ENCODE measurements around the gene ZNF354C. TPM values are rescaled to one million over a fixed set of nuclear protein-coding genes. Genes with fewer than 3 reads are reported as not detected.

Gene ZNF354C
- polyA plus RNA-seq, 1 donor from 2014 or later, result 6.1 TPM

DNA sequence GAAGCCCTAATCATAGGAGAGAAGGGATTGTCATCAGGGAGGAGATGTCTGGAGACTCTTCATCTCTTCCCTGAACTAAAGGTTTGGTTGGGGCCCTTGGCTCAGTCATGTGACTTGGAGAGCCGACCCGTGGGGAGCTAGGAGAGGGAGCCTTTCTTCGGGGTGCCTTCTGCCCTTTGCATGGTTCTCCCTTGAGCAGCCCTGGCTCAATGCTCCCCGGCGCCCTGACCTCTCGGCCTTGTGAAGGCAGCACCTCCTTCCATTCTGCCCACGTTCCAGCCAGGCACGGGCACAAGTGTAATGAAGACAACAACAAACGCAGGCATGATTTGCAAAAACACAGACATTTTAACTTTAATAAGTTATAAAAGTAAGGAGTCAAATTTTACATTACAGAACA lies 50.4 kb downstream of the ZNF354C start:
- Histone ChIP-seq H3K9ac (ENCODE audit: low read length) (no peak overlapping the region), H3K4me3 (ENCODE audit: low read length) (no peak overlapping the region), H3K36me3 (ENCODE audit: insufficient read depth, low read length) (no peaks in the 10 kb centered on the region), H3K27me3 (ENCODE audit: insufficient read depth, low read depth, low read length) (no peaks in the 10 kb centered on the region), H3K9me3 (ENCODE audit: low read length) (peaks cover 8% of the 10 kb centered on the region), H4K20me1 (ENCODE audit: insufficient read depth) (no peaks in the 10 kb centered on the region), H3K9me2 (ENCODE audit: insufficient read depth, low read length) (no peaks in the 10 kb centered on the region), H3K27ac (ENCODE audit: low read length) (no peak overlapping the region), H2AFZ (ENCODE audit: low read depth, low read length) (no peak overlapping the region), H3K79me2 (replicated peaks; ENCODE audit: insufficient read depth, low read length) (no peaks in the 10 kb centered on the region), H3F3A (ENCODE audit: insufficient read depth, low read length, poor library complexity, severe bottlenecking) (no peaks in the 10 kb centered on the region), H3K4me2 (ENCODE audit: low read length) (no peak overlapping the region)
- TF ChIP-seq, protein P1, sequence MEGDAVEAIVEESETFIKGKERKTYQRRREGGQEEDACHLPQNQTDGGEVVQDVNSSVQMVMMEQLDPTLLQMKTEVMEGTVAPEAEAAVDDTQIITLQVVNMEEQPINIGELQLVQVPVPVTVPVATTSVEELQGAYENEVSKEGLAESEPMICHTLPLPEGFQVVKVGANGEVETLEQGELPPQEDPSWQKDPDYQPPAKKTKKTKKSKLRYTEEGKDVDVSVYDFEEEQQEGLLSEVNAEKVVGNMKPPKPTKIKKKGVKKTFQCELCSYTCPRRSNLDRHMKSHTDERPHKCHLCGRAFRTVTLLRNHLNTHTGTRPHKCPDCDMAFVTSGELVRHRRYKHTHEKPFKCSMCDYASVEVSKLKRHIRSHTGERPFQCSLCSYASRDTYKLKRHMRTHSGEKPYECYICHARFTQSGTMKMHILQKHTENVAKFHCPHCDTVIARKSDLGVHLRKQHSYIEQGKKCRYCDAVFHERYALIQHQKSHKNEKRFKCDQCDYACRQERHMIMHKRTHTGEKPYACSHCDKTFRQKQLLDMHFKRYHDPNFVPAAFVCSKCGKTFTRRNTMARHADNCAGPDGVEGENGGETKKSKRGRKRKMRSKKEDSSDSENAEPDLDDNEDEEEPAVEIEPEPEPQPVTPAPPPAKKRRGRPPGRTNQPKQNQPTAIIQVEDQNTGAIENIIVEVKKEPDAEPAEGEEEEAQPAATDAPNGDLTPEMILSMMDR (IDR thresholded peaks at IDR 0.05; ENCODE audit: poor library complexity, severe bottlenecking), result no peak

DNA sequence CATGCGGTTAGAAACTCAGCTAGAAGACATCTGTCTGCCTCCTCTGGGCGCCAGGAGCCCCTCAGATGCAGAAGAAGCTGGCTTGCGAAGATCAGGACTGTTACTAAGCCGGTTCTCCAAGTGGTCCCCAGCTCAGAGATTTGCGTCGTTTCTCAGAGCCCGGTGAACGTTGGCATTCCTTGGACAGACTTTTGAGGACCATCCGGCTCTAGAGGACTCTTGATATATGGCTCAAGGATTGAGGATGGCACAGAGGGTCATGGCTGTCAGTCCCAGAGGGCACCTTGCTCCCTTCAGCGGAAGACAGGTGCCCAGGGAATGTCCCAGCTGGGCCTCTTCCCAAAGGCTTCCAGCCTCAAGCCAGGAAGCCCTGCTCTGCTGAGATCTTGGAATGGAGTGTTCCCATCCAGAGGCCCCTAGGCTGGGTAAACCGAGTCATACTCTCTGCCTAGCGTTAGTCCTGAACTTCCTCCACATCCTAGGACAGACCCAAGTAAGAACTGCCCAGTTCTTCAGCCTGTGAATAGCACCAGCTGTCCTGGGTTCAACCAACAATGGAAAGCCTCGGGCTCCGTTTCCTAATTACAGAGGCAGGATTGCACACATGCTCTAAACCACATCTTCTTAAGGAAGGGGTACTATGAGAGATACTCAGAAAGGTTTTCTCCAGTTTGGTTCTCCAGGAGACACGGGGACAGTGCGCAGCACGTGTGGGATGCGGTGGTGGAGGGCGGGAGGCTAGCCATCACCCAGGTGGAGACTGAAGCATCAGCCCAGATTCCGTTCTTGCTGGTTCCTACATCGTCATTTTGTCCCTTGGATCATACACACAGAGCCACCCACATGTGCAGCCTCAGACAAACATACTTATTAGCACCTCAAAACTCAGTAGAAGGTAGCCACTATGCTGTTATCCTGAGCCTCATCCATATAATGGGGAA lies 51.4 kb downstream of the ZNF354C start:
- H3K9ac ChIP-seq (ENCODE audit: low read length), result no peak overlapping the region
- H3F3A ChIP-seq (ENCODE audit: insufficient read depth, low read length, poor library complexity, severe bottlenecking), result no peaks in the 10 kb centered on the region
- H3K27me3 ChIP-seq (ENCODE audit: insufficient read depth, low read depth, low read length), result no peaks in the 10 kb centered on the region
- no peaks in the 10 kb centered on the region for H4K20me1 ChIP-seq (ENCODE audit: insufficient read depth)
- no peaks in the 10 kb centered on the region for H3K79me2 ChIP-seq (replicated peaks; ENCODE audit: insufficient read depth, low read length)
- no peak overlapping the region for H2AFZ ChIP-seq (ENCODE audit: low read depth, low read length)
- no peaks in the 10 kb centered on the region for H3K9me2 ChIP-seq (ENCODE audit: insufficient read depth, low read length)
- no peak overlapping the region for H3K4me3 ChIP-seq (ENCODE audit: low read length)
- H3K36me3 ChIP-seq (ENCODE audit: insufficient read depth, low read length), result no peaks in the 10 kb centered on the region
- H3K4me2 ChIP-seq (ENCODE audit: low read length), result no peak overlapping the region
- peaks cover 8% of the 10 kb centered on the region for H3K9me3 ChIP-seq (ENCODE audit: low read length)
- TF ChIP-seq SMC3 (conservative IDR thresholded peaks at IDR 0.05; ENCODE audit: poor library complexity), result no peak
- no peak for TF ChIP-seq EP300 (conservative IDR thresholded peaks at IDR 0.05; ENCODE audit: poor library complexity, severe bottlenecking)
- TF ChIP-seq EZH2 (IDR thresholded peaks at IDR 0.05; ENCODE audit: borderline replicate concordance, insufficient read depth, low read length, poor library complexity, severe bottlenecking), result no peak
- TF ChIP-seq, protein P1 (IDR thresholded peaks at IDR 0.05; ENCODE audit: poor library complexity, severe bottlenecking), result no peak
- no peak for TF ChIP-seq RAD21 (conservative IDR thresholded peaks at IDR 0.05)
- TF ChIP-seq, protein P2, sequence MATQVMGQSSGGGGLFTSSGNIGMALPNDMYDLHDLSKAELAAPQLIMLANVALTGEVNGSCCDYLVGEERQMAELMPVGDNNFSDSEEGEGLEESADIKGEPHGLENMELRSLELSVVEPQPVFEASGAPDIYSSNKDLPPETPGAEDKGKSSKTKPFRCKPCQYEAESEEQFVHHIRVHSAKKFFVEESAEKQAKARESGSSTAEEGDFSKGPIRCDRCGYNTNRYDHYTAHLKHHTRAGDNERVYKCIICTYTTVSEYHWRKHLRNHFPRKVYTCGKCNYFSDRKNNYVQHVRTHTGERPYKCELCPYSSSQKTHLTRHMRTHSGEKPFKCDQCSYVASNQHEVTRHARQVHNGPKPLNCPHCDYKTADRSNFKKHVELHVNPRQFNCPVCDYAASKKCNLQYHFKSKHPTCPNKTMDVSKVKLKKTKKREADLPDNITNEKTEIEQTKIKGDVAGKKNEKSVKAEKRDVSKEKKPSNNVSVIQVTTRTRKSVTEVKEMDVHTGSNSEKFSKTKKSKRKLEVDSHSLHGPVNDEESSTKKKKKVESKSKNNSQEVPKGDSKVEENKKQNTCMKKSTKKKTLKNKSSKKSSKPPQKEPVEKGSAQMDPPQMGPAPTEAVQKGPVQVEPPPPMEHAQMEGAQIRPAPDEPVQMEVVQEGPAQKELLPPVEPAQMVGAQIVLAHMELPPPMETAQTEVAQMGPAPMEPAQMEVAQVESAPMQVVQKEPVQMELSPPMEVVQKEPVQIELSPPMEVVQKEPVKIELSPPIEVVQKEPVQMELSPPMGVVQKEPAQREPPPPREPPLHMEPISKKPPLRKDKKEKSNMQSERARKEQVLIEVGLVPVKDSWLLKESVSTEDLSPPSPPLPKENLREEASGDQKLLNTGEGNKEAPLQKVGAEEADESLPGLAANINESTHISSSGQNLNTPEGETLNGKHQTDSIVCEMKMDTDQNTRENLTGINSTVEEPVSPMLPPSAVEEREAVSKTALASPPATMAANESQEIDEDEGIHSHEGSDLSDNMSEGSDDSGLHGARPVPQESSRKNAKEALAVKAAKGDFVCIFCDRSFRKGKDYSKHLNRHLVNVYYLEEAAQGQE (IDR thresholded peaks at IDR 0.05; ENCODE audit: borderline replicate concordance), result no peak
- no peak for TF ChIP-seq MXI1 (conservative IDR thresholded peaks at IDR 0.05; ENCODE audit: poor library complexity, severe bottlenecking)
- TF ChIP-seq POLR2AphosphoS5 (IDR thresholded peaks at IDR 0.05), result no peak
- no peak for TF ChIP-seq TAF1 (IDR thresholded peaks at IDR 0.05; ENCODE audit: low read depth)
- H3K27ac ChIP-seq (ENCODE audit: low read length), result no peak overlapping the region
